Muscle of leg (tissue), 16 donors: ENCODE measurements around the gene LRRC15. TPM values are rescaled to one million over a fixed set of nuclear protein-coding genes. Genes with fewer than 3 reads are reported as not detected.
A peak's percentile ranks its signal among the peaks of the same experiment; 100 is the strongest.

Experiments
- DNase-seq: peaks from one replicate; pipeline ENCODE4 v3.0.0; 2013
- H3K27ac ChIP-seq: one replicate; pipeline ENCODE4 v1.5.1; 2013; ENCODE audit warnings: mild to moderate bottlenecking, low read length, control low read depth
- H3K27me3 ChIP-seq: one replicate; pipeline ENCODE4 v1.6.1; 2013; ENCODE audit warnings: low read length; ENCODE audit not compliant: control insufficient read depth, insufficient read depth
- H3K36me3 ChIP-seq: one replicate; pipeline ENCODE4 v1.6.1; 2013; ENCODE audit warnings: low read length; ENCODE audit not compliant: control insufficient read depth, insufficient read depth
- H3K4me1 ChIP-seq: one replicate; pipeline ENCODE4 v1.6.1; 2013; ENCODE audit warnings: low read length; ENCODE audit not compliant: control insufficient read depth, insufficient read depth
- H3K4me3 ChIP-seq: one replicate; pipeline ENCODE4 v1.5.1; 2013; ENCODE audit warnings: low read length, control low read depth
- H3K9me3 ChIP-seq: replicated peaks from 2 replicates; pipeline ENCODE4 v1.6.1; 2013; ENCODE audit warnings: low read depth, low read length; ENCODE audit not compliant: control insufficient read depth
- WGBS: methylation state at CpG from one replicate; pipeline ENCODE4 v1.1.5; 2013; ENCODE audit warnings: missing lambda C conversion rate; ENCODE audit not compliant: insufficient coverage; 5-methylcytosine and 5-hydroxymethylcytosine counted together
- long read RNA-seq, 11 donors: transcript quantifications; one replicate each; lab custom pipeline, GENCODE V29; 2026
- polyA plus RNA-seq, 8 donors: library from polyadenylated mRNA; unstranded; fragments of 120-200 nt; gene quantifications; one replicate each; pipeline versions ENCODE4 v1.2.1 to v1.2.3, GENCODE V29; 2013; ENCODE audit warnings: inconsistent platforms in 1 of 8, low replicate concordance in 1 of 8; ENCODE audit not compliant: insufficient read length in 8 of 8, insufficient read depth in 1 of 8
- total RNA-seq: library from RNA; stranded (reverse); fragments of 120-200 nt; gene quantifications from one replicate; pipeline ENCODE4 v1.2.4, GENCODE V29; 2013

LRRC15 gene
- total RNA-seq: 1.7 TPM
- 1 to 10 TPM in 1 of 8 donors, under 1 TPM in 7; 0.23 to 1.2 (median 0.45) TPM for polyA plus RNA-seq
- long read RNA-seq, donor 1: 0 reads
- long read RNA-seq, donor 2: 0 reads
- long read RNA-seq, donor 3: 0 reads
- long read RNA-seq, donor 4: 0 reads
- long read RNA-seq, donor 5: 0 reads
- long read RNA-seq, donor 6: 0 reads
- long read RNA-seq, donor 7: 0 reads
- long read RNA-seq, donor 8: 0 reads
- long read RNA-seq, donor 9: 0 reads
- long read RNA-seq, donor 10: 0 reads
- long read RNA-seq, donor 11: 0 reads

GRCh38 chr3:194369522-194370279 is at the start of gene LRRC15:
LRRC15 (minus strand) TSS chr3:194369743; CDS start chr3:194361043, 8,700 bp downstream.
- H3K9me3 ChIP-seq: no peaks in the 10 kb centered on the region
- 22% methylated on average over 13 of the region's 21 CpGs for WGBS
- H3K4me1 ChIP-seq: peaks cover 34% of the 10 kb centered on the region
- no peak within 1 kb of the TSS for H3K4me3 ChIP-seq
- no peaks in the 10 kb centered on the region for H3K36me3 ChIP-seq
- H3K27me3 ChIP-seq: peaks cover 32% of the 10 kb centered on the region
- DNase-seq: peak; percentile 30
- H3K27ac ChIP-seq: no peak within 1 kb of the TSS

- Histone ChIP-seq H3K27me3 (no peaks in the 10 kb centered on the region), H3K9me3 (no peaks in the 10 kb centered on the region), H3K4me3 (no peak overlapping the region), H3K36me3 (peaks cover 7% of the 10 kb centered on the region), H3K27ac (no peak overlapping the region), H3K4me1 (no peaks in the 10 kb centered on the region)
- no peak for DNase-seq
- WGBS: 83% methylated on average over 1 of the region's 2 CpGs
Observed at GRCh38 chr3:194418671-194419070, 49.1 kb upstream of the LRRC15 start.

GRCh38 chr3:194407423-194407822 is 37.9 kb upstream of the LRRC15 start:
- DNase-seq: no peak
- Histone ChIP-seq H3K27ac (no peak overlapping the region), H3K9me3 (no peaks in the 10 kb centered on the region), H3K27me3 (no peaks in the 10 kb centered on the region), H3K4me3 (no peak overlapping the region), H3K36me3 (peaks cover 5% of the 10 kb centered on the region), H3K4me1 (no peaks in the 10 kb centered on the region)
- WGBS: 100% methylated on average over 1 of the region's 7 CpGs

DNA sequence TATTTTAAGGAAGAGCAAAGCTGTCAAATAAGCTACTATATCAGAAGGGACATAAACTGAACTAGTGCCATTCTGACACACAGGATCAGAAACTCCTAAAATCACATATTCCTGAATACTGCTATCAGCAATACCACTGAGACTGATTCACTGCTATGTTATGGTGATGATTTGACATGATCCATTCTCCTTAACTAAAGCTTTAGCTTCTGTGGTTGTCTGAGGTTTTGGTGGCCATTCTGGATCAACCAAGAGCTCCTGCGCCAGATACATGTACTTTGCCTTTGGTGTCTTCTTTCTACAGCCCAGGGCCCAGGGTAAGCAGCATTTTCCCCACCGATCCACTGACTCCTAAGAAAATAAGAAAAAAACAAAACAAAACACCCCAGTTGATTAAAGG is 36.2 kb upstream of the LRRC15 start:
- H3K36me3 ChIP-seq: peaks cover 3% of the 10 kb centered on the region
- no peak for DNase-seq
- WGBS: no CpG with 5 or more reads among the region's 2 CpGs

GRCh38 chr3:194404365-194405140 is 35.0 kb upstream of the LRRC15 start:
- Histone ChIP-seq H3K9me3 (no peaks in the 10 kb centered on the region), H3K27ac (no peak overlapping the region), H3K4me1 (no peaks in the 10 kb centered on the region), H3K4me3 (no peak overlapping the region), H3K36me3 (peaks cover 3% of the 10 kb centered on the region), H3K27me3 (peaks cover 5% of the 10 kb centered on the region)
- DNase-seq: peak; percentile 79
- WGBS: 93% methylated on average over 2 of the region's 10 CpGs

More for the DNA sequence above, 36.2 kb upstream of the LRRC15 start:
- H3K27me3 ChIP-seq: no peaks in the 10 kb centered on the region
- no peak overlapping the region for H3K4me3 ChIP-seq
- H3K4me1 ChIP-seq: no peaks in the 10 kb centered on the region
- H3K9me3 ChIP-seq: no peaks in the 10 kb centered on the region
- H3K27ac ChIP-seq: no peak overlapping the region

- H3K36me3 ChIP-seq: peaks cover 3% of the 10 kb centered on the region
- WGBS: 57% methylated on average over 8 of the region's 8 CpGs
- H3K27me3 ChIP-seq: peaks cover 22% of the 10 kb centered on the region
- DNase-seq: no peak
- H3K27ac ChIP-seq: no peak overlapping the region
- H3K4me3 ChIP-seq: no peak overlapping the region
- H3K4me1 ChIP-seq: peaks cover 13% of the 10 kb centered on the region
- no peaks in the 10 kb centered on the region for H3K9me3 ChIP-seq
Observed at GRCh38 chr3:194401868-194402329, 32.4 kb upstream of the LRRC15 start.

DNA sequence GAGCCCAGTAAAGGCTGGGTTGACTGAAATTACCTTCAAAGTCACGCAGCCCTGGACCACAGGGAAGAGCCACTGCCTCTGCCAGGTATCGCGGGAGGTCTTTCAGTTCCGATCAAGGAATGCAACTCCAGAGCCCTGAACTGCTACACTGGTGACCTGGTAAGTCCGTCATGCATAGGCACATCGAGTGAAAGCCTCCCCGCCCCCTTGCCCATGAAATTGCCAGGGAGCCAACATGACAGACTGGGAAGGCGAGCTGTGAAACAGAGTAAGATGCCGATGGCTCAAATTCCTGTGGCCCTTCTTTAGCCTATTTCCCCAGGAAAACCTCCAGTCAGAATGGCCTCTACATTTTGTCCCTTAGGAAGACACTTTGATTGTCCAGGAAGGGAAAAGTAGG is 31.8 kb upstream of the LRRC15 start:
- no peaks in the 10 kb centered on the region for H3K9me3 ChIP-seq
- H3K27ac ChIP-seq: no peak overlapping the region
- DNase-seq: no peak
- H3K36me3 ChIP-seq: peaks cover 3% of the 10 kb centered on the region
- H3K27me3 ChIP-seq: peaks cover 28% of the 10 kb centered on the region
- no peak overlapping the region for H3K4me3 ChIP-seq
- peaks cover 17% of the 10 kb centered on the region for H3K4me1 ChIP-seq
- 79% methylated on average over 7 of the region's 9 CpGs for WGBS

GRCh38 chr3:194399874-194400411 is 30.4 kb upstream of the LRRC15 start:
- H3K27ac ChIP-seq: no peak overlapping the region
- DNase-seq: no peak
- peaks cover 22% of the 10 kb centered on the region for H3K4me1 ChIP-seq
- H3K9me3 ChIP-seq: no peaks in the 10 kb centered on the region
- 89% methylated on average over 11 of the region's 15 CpGs for WGBS
- H3K36me3 ChIP-seq: no peaks in the 10 kb centered on the region
- no peak overlapping the region for H3K4me3 ChIP-seq
- H3K27me3 ChIP-seq: peaks cover 36% of the 10 kb centered on the region

DNA sequence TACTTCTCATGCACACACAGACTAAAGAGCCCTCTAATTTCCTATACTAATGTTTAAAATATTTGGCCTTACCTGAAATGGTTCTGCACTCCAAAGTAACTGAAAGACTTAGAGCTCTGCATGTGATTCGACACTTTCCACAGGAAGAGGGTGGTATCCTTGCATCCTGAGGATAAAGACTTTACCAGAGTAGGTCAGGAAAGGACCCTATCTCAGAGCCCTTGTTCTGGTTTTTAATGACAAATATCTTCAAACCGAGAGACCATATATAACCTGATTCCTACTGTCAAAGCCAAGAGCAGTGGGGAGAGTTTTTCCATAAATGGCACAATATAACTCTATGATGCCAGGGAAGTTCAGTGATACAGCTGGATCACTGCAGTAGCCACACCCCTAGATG is 29.6 kb upstream of the LRRC15 start, which contains the start of gene GP5:
TSS of gene GP5 (minus strand) at position 101 of the 400 bp plus-strand sequence. CDS start 984 bp downstream, outside the sequence.
- no CpG with 5 or more reads among the region's 2 CpGs for whole genome bisulfite sequencing

More for the DNA sequence above, 29.6 kb upstream of the LRRC15 start, which contains the start of gene GP5:
- peak within 1 kb of the TSS; percentile 26 for H3K4me3 ChIP-seq
- no peak for DNase-seq
- H3K4me1 ChIP-seq: peaks cover 22% of the 10 kb centered on the region
- H3K9me3 ChIP-seq: no peaks in the 10 kb centered on the region
- no peak within 1 kb of the TSS for H3K27ac ChIP-seq
- peaks cover 39% of the 10 kb centered on the region for H3K27me3 ChIP-seq
- H3K36me3 ChIP-seq: no peaks in the 10 kb centered on the region
